HG02970 (cell line): ENCODE results near the gene OMP.

Source experiments
- ATAC-seq: cut with Tn5 transposase; IDR thresholded peaks from one replicate; pipeline ENCODE4 v1.9.1; 2021; ENCODE audit warnings: mild to moderate bottlenecking, moderate library complexity, moderate number of reproducible peaks; ENCODE audit not compliant: unreplicated experiment, low FRiP score

OMP gene

DNA sequence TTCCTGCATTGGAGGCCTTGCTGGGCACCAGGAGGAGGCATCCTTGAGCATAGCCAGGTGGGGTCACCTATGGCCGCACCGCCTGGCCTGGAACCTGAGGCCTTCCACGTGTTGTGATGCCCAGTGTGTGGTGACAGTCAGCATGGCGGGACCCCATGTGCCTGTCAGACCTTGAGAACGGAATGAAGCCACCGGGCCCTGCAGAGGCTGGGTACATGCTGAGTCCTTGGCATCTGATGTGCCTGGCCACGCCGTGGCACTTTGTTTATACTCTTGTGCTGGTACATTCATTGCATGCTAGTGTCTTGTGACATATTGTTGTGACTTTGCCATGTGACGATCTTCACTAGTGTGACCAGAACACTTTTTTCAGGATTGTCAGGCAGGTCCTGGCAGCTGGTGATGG, 16.9 kb downstream of the OMP start:
- ATAC-seq, result no peak

DNA sequence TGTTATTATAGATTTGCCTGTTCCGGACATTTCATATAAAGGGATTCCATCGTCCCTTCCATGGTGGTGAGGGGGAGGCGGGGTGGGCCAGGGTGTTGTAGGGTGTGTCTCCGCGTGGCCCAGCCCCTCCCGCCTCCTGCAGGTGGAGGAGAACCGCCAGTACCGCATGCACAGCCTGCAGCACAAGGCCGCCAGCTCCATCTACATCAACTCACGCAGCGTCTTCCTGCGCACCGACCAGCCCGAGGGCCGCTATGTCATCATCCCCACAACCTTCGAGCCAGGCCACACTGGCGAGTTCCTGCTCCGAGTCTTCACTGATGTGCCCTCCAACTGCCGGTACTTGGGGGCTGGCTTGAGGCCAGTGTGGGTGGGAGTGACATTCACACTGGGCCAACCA, 17.9 kb downstream of the OMP start:
- ATAC-seq, result no peak

DNA sequence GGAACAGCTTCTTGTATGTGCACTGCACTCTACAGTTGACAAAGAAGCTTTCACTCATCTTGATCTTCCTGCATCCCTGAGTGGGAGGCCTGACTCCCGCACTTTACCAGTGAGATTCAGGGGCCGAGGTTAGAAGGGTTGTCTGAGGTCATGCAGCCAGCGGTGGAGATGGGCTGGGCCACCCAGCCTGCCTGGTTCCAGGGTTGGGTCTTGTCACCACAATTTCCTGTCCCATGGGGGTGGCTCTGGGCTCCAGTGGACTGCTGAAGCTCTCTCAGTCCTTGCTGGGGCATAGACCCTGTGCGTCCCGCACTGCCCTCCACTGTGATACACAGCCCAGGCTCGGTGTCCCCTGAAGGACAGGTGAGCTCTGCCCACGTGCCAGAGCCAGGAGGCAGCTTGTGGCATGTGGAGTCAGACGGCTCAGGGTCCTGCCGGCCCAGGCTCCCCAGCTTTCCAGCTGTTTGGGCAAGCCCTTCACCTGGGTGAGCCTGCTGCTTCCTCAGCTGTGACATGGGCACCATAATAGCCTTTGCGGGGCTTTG, 18.5 kb downstream of the OMP start:
- no peak for ATAC-seq

DNA sequence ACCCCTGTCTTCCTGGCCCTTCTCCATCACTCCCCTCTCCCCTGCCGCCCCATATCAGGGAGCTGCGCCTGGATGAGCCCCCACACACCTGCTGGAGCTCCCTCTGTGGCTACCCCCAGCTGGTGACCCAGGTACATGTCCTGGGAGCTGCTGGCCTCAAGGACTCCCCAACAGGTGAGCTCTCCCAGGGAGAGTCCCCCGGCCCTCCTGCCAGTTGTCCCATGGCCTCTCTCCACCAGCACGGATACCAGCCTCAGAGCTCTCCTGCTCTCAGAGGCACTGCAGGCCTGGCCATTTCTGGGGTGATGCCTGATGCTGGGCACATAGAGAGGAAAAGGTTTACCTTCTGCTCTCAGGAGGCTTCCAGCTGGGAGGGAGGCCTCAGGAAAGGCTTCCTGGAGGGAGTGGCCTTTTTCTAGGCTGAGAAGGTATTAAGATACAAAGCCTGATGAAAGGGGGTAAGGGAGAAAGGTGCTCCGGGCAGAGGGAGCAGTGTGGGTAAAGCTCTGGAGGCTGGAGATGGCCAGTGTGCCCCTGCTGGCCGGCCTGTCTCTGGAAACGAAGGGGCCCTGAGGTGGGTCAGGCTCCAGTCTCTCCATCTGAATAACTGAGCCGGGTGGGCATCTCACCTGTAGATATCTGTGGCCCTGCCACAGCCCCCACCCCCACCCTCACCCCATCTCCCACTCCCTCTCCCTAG, 19.4 kb downstream of the OMP start:
- ATAC-seq, result no peak

DNA sequence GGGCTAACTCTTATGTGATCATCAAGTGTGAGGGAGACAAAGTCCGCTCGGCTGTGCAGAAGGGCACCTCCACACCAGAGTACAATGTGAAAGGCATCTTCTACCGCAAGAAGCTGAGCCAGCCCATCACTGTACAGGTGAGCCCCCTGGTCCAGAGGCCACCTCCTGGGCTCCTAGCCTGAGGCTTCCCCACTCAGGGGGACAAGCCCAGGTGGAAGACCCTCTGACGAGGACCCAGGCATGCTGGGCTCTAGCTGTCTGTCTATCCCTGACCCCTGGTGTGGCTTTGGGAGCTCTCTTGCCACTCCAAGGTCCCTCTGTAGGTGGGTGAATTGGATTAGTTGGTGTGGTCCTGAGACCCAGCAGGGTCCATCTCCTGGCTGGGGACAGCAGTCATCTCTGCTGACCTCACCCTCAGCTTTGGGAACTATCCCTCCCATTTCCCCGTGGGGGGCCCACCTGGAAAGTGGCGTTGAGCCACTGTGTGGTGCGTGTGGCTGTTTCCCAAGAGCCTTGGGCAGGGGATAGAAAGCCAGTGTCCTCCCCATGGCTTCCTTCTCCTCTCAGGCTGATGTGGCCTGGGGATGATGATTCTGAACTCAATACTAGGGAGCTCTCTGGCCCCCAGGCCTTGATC, 20.1 kb downstream of the OMP start:
- ATAC-seq, result no peak

DNA sequence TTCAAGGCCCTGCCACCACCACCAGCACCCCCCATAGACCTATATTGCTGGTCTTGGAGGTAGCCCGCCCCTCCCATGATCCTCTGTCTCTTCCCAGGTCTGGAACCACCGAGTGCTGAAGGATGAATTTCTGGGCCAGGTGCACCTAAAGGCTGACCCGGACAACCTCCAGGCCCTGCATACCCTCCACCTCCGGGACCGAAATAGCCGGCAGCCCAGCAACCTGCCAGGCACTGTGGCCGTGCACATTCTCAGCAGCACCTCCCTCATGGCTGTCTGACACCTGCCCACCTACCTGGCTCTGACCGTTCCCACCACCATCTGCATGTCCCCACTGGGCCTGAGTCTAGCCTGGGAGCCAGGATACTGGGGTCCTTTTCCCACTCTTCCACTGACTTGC, 21.0 kb downstream of the OMP start:
- ATAC-seq, result no peak

DNA sequence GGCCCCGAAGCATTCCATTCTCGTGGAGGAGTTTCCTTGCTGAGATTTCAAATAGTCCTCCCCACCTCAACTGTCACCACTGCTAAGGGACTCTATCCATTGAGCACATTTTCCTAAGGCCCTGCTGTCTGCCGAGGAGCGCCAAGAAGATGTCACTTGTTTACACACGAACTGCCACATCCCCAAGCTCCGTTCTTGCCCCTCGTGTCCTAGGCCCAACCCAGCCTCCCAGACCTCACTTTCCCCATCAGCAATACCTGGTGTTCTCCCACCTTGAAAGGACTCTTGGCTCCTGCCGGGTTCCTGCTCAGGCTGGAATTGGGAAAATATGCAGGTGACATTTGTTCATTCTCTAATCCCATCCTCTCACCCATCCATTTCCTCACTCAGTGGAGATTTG, 21.4 kb downstream of the OMP start:
- no peak for ATAC-seq

DNA sequence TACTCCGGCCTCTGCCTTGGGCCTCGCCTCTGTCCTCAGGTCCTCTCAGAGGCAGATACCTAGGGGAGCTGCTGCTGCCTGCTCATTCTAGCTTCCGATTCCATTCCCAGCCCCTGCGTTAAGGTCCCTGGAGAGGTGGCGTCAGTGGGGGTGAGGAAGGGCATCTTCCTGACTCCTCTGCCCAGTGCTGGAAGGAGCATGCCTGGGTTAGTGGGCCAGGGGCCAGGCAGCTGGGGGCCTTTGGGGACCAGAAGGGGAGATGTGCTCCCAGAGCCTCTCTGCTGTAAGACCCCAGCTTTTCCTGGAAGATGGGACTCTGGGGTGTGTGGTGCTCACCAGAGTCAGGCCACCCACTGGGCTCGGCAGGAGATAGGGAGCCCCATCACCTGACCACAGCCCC, 21.8 kb downstream of the OMP start:
- ATAC-seq, result no peak

DNA sequence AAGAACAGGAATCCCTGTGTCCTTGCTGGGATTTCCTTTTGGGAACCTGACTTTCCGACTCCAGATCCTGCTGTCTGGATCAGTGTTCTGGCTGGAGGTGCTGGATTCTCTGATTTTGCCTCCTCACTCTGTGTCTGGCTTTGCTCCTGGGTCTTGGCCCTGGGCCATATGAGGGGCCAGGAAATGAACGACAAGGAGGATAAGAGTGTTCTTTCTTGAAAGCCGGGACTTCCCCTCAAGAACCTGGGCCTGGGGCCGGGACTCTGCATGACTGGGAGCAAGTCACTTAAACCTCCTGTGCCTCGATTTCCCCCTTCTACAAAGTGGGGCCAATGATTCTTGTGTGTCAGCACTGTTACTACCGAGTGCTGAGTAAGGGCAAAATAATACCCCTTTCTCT, 22.6 kb downstream of the OMP start:
- ATAC-seq, result no peak

DNA sequence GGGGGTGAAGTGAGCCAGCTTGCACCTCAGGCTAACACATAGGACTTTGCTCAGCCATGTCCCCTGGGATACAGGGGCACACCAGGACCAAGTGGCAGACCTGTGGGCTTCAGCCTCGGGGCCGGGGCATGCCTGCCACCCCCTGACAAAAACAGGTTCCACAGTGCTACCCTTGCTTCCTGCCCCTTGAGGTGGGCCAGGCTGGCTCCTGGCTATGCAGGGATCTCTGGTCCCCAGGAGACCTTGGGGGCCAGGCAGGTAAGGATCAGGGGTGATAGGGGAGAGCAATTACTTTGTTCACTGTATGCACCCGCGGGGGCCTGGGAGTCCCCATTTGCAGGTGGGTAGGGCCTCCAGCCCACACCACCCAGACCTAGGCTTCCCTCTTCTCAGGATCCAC, 23.1 kb downstream of the OMP start:
- no peak for ATAC-seq

DNA sequence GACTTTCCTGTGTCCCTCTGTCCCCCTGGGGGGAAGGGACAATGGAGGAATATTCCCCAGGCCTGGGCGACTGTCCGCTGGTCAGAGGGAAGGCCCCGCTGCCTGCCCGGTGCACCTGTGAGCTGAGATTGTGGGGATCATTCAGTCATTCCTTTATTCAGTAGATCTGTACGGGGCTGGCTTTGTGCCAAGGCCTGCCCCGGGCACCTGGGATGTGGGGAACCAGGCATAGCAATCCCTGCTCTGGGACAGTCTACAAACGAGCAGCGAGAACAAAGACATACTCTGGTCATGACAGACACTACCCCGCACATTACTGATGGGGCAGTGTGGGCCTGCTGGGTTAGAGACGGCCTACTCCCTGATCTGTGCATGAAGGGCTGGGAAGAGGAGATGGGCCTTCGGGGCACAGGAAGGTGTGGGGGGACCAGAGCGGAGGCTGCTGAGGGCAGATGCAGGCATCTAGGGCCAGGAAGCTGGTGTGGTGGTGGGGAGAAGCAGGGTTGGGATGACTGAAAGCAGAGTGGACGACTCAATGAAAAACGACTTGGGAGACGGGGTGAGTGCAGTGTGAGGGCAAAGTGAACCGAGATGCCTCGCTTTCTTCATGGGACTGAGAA, 23.6 kb downstream of the OMP start:
- no peak for ATAC-seq

DNA sequence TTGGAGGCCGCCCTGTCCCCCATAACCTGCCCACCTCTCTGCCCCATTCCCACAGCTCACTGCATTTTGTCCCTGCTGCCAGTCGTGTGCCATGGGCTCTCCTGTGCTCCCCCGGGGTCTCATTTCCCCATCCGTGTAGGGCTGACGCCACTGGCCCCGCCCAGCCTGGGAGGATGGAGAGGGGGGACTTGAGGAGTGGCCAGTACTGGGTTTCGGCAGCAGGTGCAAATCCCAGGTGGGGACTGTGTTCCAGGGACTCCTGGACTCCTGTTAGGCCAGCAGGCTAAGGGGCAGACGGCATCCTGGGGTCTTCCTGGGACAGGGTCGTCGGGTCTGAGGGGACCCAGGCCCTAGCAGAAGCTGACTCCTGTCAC, 24.2 kb downstream of the OMP start:
- no peak for ATAC-seq

DNA sequence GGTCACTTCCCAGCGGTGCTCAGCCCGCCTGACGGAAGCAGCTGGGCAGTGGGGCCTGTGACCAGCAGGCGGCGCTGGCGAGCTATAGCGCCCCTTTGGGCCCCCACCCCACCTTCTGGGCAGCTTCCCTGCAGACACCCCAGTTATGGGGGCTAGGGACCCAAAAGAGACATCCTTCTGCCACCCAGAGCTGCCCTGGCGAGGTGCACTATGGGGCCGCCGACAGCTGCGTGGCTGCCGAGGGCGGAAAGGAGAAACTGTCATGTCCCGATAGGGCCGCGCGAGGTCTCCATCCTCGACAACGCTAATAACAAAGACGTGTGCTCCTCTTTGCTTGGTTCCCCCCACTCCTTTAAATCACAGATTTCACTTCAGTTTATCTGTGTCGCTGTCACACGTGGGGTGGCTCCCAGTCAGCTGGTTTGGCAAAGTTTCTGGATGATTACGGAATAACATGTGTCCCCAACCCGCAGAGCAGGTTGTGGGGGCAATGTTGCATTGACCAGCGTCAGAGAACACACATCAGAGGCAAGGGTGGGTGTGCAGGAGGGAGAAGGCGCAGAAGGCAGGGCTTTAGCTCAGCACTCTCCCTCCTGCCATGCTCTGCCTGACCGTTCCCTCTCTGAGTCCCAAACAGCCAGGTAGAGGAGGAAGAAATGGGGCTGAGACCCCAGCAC, 24.7 kb downstream of the OMP start:
- ATAC-seq, result no peak

DNA sequence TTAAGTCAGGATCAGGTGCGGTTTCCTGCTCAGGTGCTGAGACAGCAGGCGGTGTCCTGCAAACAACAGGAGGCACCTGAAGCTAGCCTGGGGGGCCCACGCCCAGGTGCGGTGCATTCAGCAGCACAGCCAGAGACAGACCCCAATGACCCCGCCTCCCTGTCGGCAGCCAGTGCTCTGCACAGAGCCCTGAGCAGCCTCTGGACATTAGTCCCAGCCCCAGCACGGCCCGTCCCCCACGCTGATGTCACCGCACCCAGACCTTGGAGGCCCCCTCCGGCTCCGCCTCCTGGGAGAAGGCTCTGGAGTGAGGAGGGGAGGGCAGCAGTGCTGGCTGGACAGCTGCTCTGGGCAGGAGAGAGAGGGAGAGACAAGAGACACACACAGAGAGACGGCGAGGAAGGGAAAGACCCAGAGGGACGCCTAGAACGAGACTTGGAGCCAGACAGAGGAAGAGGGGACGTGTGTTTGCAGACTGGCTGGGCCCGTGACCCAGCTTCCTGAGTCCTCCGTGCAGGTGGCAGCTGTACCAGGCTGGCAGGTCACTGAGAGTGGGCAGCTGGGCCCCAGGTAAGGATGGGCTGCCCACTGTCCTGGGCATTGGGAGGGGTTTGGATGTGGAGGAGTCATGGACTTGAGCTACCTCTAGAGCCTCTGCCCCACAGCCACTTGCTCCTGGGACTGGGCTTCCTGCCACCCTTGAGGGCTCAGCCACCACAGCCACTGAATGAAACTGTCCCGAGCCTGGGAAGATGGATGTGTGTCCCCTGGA, 25.5 kb downstream of the OMP start, which contains the start of gene MYO7A:
Gene MYO7A (plus strand): TSS at position 327 of the 772 bp plus-strand sequence. CDS start 2,389 bp downstream, outside the sequence.
- no peak for ATAC-seq

DNA sequence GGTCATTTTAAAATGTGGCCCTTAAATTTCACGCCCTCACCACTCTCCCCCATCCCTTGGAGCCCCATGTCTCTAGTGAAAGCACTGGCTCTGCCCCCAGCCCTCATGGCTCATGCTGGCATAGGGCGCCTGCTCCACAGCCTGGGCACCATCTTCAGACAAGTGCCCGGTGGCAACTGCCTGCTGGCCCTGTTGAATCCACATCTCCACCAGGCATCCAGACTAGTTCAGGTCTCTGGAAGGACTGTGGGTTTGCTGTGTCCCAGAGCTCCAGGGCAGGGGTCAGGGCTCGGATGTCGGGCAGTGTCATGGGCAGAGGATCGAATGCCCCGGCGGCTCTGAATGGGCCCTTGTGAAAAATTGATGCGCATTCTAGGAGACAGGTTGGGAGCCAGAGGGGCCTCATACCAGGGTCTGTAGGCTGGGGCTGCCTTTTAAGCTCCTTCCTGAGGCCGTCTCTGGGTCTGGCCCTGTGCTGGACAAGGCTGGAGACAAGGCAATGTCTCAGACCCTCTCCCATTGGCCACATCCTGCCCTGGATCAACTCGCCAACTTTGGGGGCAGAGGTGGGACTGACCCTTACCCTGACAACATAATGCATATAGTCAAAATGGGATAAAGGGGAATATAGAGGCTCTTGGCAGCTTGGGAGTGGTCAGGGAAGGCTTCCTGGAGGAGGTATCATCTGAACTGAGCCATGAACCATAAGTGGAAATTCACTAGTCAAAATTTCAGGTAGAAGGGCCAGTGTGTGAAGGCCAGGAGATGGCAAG, 26.6 kb downstream of the OMP start:
- ATAC-seq, result no peak

DNA sequence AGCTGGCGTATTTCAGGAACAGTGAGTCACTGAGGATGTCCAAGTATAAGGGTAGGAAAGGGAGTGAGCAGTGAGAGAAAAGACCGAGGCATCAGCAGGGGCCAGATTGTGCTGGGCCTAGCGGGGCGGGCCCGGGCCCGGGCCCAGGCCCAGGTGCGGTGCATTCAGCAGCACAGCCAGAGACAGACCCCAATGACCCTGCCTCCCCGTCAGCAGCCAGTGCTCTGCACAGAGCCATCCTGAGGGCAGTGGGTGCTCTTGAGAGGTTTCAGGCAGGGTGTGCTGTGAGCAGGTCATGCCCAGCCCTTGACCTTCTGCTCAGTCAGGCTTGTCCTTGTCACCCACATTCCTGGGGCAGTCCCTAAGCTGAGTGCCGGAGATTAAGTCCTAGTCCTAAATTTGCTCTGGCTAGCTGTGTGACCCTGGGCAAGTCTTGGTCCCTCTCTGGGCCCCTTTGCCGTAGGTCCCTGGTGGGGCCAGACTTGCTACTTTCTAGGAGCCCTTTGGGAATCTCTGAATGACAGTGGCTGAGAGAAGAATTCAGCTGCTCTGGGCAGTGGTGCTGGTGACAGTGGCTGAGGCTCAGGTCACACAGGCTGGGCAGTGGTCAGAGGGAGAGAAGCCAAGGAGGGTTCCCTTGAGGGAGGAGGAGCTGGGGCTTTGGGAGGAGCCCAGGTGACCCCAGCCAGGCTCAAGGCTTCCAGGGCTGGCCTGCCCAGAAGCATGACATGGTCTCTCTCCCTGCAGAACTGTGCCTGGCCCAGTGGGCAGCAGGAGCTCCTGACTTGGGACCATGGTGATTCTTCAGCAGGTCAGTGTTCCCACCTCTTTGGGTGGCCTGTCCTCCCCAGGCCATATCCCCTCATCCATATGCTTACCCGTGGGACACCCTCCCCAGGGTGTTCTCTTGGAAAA, 27.5 kb downstream of the OMP start:
- no peak for ATAC-seq

DNA sequence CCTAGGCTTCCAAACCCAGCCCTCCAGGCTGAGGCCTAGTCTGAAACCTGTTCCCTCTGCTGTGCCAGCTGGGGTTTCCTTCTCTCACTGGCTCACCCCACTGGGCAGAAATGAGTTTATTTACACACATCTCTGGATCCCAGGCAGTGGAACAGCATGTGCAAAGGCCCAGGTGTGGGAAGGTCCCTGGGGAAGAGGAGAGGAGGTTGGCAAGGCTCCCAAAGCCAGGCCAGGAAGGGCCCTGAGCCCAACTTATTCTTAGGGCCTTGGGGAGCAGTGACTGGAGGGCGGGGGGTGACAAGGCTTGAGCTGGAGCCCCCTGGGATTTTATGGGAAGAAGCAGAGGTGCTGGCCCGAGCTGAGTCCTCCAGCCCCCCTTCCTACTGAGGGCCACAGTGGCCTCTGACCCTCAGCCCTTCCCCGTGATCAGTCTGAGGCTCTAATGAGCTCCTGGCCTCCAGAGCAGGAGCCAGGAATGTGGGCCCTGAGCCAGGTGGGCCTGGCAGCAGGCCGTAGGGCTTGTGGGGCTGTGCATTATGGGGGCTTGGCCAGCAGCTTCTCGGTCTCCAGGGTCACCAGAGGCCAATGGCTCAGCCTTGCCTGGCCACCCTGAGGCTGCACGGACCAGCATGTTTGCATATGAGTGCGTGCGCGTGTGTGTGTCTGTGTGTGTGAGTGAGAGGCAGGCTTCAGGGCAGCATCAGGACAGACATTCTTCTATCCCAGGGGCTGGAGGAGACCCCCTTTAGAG, 28.3 kb downstream of the OMP start:
- no peak for ATAC-seq

DNA sequence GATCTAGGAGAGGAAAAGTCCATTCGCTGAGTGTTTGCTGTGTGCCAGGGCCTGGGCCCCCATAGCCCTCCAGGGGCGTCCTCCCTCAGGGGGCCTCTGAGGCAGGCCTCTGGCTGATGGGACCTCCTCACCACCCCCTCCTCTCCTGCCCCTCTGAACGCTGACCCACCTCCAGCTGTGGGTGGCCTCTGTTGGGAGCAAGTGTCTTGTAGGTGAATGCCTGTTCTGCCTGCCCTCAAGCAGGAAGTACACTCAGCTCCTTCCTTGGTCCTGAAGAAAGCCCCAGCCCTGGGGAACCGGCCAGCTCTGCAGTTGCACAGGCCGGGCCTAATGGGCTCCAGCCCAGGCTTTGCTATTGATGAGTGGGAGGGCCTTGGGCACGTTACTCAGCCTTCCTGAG, 28.9 kb downstream of the OMP start:
- ATAC-seq, result no peak
